ENCODE results near the gene RIMS3.
"Not testable (repeated sequence)": the region's sequence is repeated elsewhere in the genome, so short reads cannot be mapped to it uniquely, and the experiment has no call there.

The RIMS3 gene

DNA sequence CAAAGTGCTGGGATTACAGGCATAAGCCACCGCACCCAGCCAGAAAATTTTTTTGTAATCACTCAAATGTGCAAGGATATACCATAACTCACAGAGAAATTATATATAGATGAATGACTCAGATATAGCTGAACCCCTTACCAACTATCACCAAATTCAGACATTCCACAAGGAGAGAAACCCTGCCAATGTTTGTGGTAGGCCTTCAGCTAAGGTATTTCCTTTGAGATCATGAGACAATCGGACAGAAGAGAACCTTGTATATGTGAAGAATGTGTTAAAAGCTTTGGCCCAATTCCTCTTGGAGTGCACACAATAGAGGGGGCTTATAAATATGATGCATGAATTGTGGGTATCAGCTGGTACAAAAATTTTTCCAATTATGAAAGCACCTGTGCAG is 83.4 kb downstream of the RIMS3 start:
- DNase-seq = no peak

DNA sequence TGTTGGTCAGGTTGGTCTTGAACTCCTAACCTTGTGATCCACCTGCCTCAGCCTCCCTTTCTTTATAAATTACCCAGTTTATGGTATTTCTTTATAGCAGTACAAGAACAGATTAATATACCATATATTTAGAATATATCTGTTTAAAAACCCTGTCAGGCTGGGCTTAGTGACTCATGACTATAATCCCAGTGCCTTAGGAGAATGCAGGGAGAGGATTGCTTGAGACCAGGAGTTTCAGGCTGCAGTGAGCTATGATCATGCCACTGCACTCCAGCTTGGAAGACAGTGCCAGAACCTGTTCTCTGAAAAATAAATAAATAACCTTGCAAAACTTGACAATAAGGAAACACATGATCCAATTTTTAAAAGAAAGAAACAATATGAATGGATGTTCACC is 90.1 kb downstream of the RIMS3 start:
- DNase-seq = no peak

DNA sequence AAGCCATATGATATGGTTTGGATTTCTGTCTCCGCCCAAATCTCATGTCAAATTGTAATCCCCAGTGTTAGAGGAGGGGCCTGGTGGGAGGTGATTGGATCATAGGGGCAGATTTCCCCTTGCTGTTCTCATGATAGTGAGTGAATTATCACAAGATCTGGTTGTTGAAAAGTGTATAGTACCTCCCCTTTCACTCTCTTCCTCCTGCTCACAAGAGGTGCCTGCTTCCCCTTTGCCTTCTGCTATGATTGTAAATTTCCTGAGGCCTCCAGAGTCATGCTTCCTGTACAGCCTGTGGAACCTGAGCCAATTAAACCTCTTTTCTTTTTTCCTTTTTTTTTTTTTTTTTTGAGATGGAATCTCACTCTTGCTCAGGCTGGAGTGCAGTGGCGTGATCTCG is 90.7 kb downstream of the RIMS3 start:
- not testable (repeated sequence) for DNase-seq
